Naive thymus-derived CD4-positive, alpha-beta T cell (primary cell): ENCODE measurements around the gene JPH3. TPM values are rescaled to one million over a fixed set of nuclear protein-coding genes. Genes with fewer than 3 reads are reported as not detected.

Source experiments
- ATAC-seq: fragments of 150-1000 bp; cut with Tn5 transposase; 2 replicates; pipeline ENCODE4 v1.10.0; 2021; ENCODE audit warnings: mild to moderate bottlenecking, moderate library complexity
- CTCF ChIA-PET: fragments of 350-600 bp; sonication (Branson Sonifier 250); formaldehyde crosslinking; loops from one replicate; lab custom pipeline; 2021; ENCODE audit warnings: antibody characterized with exemption; lab: Charles Lee
- POLR2A ChIA-PET: fragments of 350-600 bp; sonication (Branson Sonifier 250); formaldehyde crosslinking; loops from one replicate; lab custom pipeline; 2021; ENCODE audit warnings: antibody characterized with exemption, inconsistent platforms; lab: Charles Lee
- DNase-seq, 9 donors: peaks; one replicate each; pipeline versions ENCODE4 v3.0.0 to v3.0.0-alpha.2; 2020 to 2022; ENCODE audit warnings: mixed read lengths in 1 of 9
- H3K27ac ChIP-seq: one replicate; pipeline ENCODE4 v1.7.0; 2013; ENCODE audit warnings: mild to moderate bottlenecking, low read depth, low read length, moderate library complexity
- H3K27me3 ChIP-seq, 2 donors: one replicate each; pipeline ENCODE4 v1.7.0; 2013; ENCODE audit warnings: low read length in 2 of 2, mild to moderate bottlenecking in 2 of 2, moderate library complexity in 2 of 2; ENCODE audit not compliant: control insufficient read depth in 2 of 2, insufficient read depth in 2 of 2
- H3K36me3 ChIP-seq, 3 experiments: 1 replicate in 2 of 3; 2 replicates in 1 of 3; pipeline ENCODE4 v1.7.0; 2013; ENCODE audit warnings: low read length in 3 of 3, mild to moderate bottlenecking in 3 of 3, moderate library complexity in 1 of 3; ENCODE audit not compliant: insufficient read depth in 3 of 3, control insufficient read depth in 2 of 3
- H3K4me1 ChIP-seq, 2 donors: one replicate each; pipeline ENCODE4 v1.7.0; 2013; ENCODE audit warnings: low read length in 2 of 2, mild to moderate bottlenecking in 2 of 2, moderate library complexity in 1 of 2; ENCODE audit not compliant: control insufficient read depth in 2 of 2, insufficient read depth in 2 of 2
- H3K4me3 ChIP-seq: 2 replicates; pipeline ENCODE4 v1.7.0; 2013; ENCODE audit warnings: mild to moderate bottlenecking, low read length
- H3K9me3 ChIP-seq, 3 experiments: 1 replicate in 2 of 3; 2 replicates in 1 of 3; pipeline ENCODE4 v1.7.0; 2013; ENCODE audit warnings: low read length in 3 of 3; ENCODE audit not compliant: control insufficient read depth in 2 of 3
- H3K27ac Mint-ChIP-seq, 9 donors: one replicate each; pipeline ENCODE4 v1.8.0; 2020 to 2022; ENCODE audit warnings: mixed read lengths in 9 of 9, mild to moderate bottlenecking in 8 of 9, moderate library complexity in 5 of 9, inconsistent platforms in 2 of 9
- H3K27me3 Mint-ChIP-seq, 5 donors: one replicate each; pipeline ENCODE4 v1.8.0; 2021 to 2022; ENCODE audit warnings: mixed read lengths in 5 of 5, mild to moderate bottlenecking in 1 of 5
- H3K36me3 Mint-ChIP-seq, 5 donors: one replicate each; pipeline ENCODE4 v1.8.0; 2020 to 2022; ENCODE audit warnings: mixed read lengths in 5 of 5, mild to moderate bottlenecking in 3 of 5, inconsistent platforms in 1 of 5
- H3K4me1 Mint-ChIP-seq, 7 donors: one replicate each; pipeline ENCODE4 v1.8.0; 2020 to 2022; ENCODE audit warnings: mixed read lengths in 7 of 7, mild to moderate bottlenecking in 3 of 7, inconsistent platforms in 1 of 7
- H3K4me3 Mint-ChIP-seq, 10 donors: one replicate each; pipeline ENCODE4 v1.8.0; 2020 to 2022; ENCODE audit warnings: mild to moderate bottlenecking in 10 of 10, mixed read lengths in 10 of 10, moderate library complexity in 6 of 10, inconsistent platforms in 2 of 10
- H3K9me3 Mint-ChIP-seq, 11 donors: one replicate each; pipeline ENCODE4 v1.8.0; 2020 to 2022; ENCODE audit warnings: mixed read lengths in 11 of 11, mild to moderate bottlenecking in 4 of 11, inconsistent platforms in 1 of 11, moderate library complexity in 1 of 11
- intact Hi-C, 2 donors: fragments of 100-400 bp; cut with micrococcal nuclease; formaldehyde crosslinking; loops; one replicate each; pipeline ENCODE4 v1.15.1; 2023
- polyA plus RNA-seq, 2 donors: library from polyadenylated mRNA; unstranded; fragments of 300-500 nt; fragmentation: Illumina TruSeq; gene quantifications; one replicate each; pipeline ENCODE4 v1.2.3, GENCODE V29; 2021
- total RNA-seq, 6 experiments: library from RNA in 5 of 6; stranded (reverse) in 5 of 6; gene quantifications; 1 replicate in 5 of 6; 2 replicates in 1 of 6; pipeline ENCODE4 v1.2.3 and lab custom pipeline; 2021 to 2026

Gene JPH3
- total and polyA plus RNA-seq, 7 experiments from 2014 or later, result not detected

GRCh38 chr16:87694441-87695125 is 92.3 kb downstream of the JPH3 start:
- Mint-ChIP-seq H3K4me3 (no peak overlapping the region), H3K27ac (peak overlapping the region in 2 of 9 donors; percentile 25 to 38), H3K9me3 (no peaks in the 10 kb centered on the region), H3K27me3 (no peaks in the 10 kb centered on the region), H3K4me1 (peaks cover 1 to 11% (median 7%) of the 10 kb centered on the region in 7 donors), H3K36me3 (peaks cover 0 to 5% (median 0%) of the 10 kb centered on the region in 5 donors)
- CTCF ChIA-PET, result no interaction called here
- Histone ChIP-seq H3K4me1 (peaks cover 0 to 9% of the 10 kb centered on the region in 2 donors), H3K27me3 (no peaks in the 10 kb centered on the region), H3K36me3 (peaks cover 0 to 19% (median 0%) of the 10 kb centered on the region in 3 experiments), H3K9me3 (no peaks in the 10 kb centered on the region), H3K4me3 (no peak overlapping the region), H3K27ac (no peak overlapping the region)
- intact Hi-C loops, result no loop called here
- POLR2A ChIA-PET, result no interaction called here
- ATAC-seq (no peak), DNase-seq (no peak)

- peaks cover 0 to 9% of the 10 kb centered on the region in 2 donors for H3K4me1 ChIP-seq
- DNase-seq (no peak), ATAC-seq (no peak)
- peak overlapping the region in 1 of 9 donors; percentile 65 for H3K27ac Mint-ChIP-seq
- peaks cover 3 to 18% (median 14%) of the 10 kb centered on the region in 7 donors for H3K4me1 Mint-ChIP-seq
- peaks cover 0 to 5% (median 2%) of the 10 kb centered on the region in 5 donors for H3K36me3 Mint-ChIP-seq
- H3K9me3 Mint-ChIP-seq, result no peaks in the 10 kb centered on the region
- no peak overlapping the region for H3K27ac ChIP-seq
- ChIA-PET CTCF (no interaction called here), POLR2A (no interaction called here)
- no peak overlapping the region for H3K4me3 ChIP-seq
- intact Hi-C loops, result no loop called here
- H3K27me3 Mint-ChIP-seq, result no peaks in the 10 kb centered on the region
- H3K36me3 ChIP-seq, result peaks cover 0 to 19% (median 0%) of the 10 kb centered on the region in 3 experiments
- H3K27me3 ChIP-seq, result no peaks in the 10 kb centered on the region
- no peaks in the 10 kb centered on the region for H3K9me3 ChIP-seq
- no peak overlapping the region for H3K4me3 Mint-ChIP-seq
Observed at GRCh38 chr16:87695534-87695933, 93.2 kb downstream of the JPH3 start.

GRCh38 chr16:87696726-87697125 is 94.4 kb downstream of the JPH3 start:
- CTCF ChIA-PET, result no interaction called here
- POLR2A ChIA-PET, result no interaction called here
- peaks cover 0 to 19% (median 0%) of the 10 kb centered on the region in 3 experiments for H3K36me3 ChIP-seq
- H3K27ac Mint-ChIP-seq, result peak overlapping the region in 1 of 9 donors; percentile 22
- H3K36me3 Mint-ChIP-seq, result peaks cover 0 to 5% (median 2%) of the 10 kb centered on the region in 5 donors
- ATAC-seq, result no peak
- no peaks in the 10 kb centered on the region for H3K9me3 Mint-ChIP-seq
- H3K27ac ChIP-seq, result no peak overlapping the region
- H3K4me3 Mint-ChIP-seq, result no peak overlapping the region
- intact Hi-C loops, result no loop called here
- H3K4me3 ChIP-seq, result no peak overlapping the region
- no peaks in the 10 kb centered on the region for H3K27me3 Mint-ChIP-seq
- no peaks in the 10 kb centered on the region for H3K27me3 ChIP-seq
- H3K4me1 ChIP-seq, result peaks cover 9 to 10% of the 10 kb centered on the region in 2 donors
- peaks cover 6 to 28% (median 23%) of the 10 kb centered on the region in 7 donors for H3K4me1 Mint-ChIP-seq
- H3K9me3 ChIP-seq, result no peaks in the 10 kb centered on the region
- DNase-seq, result no peak

GRCh38 chr16:87697256-87697655 is 94.9 kb downstream of the JPH3 start:
- Mint-ChIP-seq H3K27ac (peak overlapping the region in 5 of 9 donors; percentile 22 to 83 (median 56)), H3K9me3 (no peaks in the 10 kb centered on the region), H3K36me3 (peaks cover 0 to 5% (median 2%) of the 10 kb centered on the region in 5 donors), H3K4me3 (no peak overlapping the region), H3K27me3 (no peaks in the 10 kb centered on the region), H3K4me1 (peaks cover 9 to 34% (median 27%) of the 10 kb centered on the region in 7 donors)
- intact Hi-C loops, result no loop called here
- DNase-seq (no peak), ATAC-seq (no peak)
- H3K4me1 ChIP-seq, result peaks cover 9 to 16% of the 10 kb centered on the region in 2 donors
- no peak overlapping the region for H3K27ac ChIP-seq
- no peaks in the 10 kb centered on the region for H3K27me3 ChIP-seq
- H3K4me3 ChIP-seq, result no peak overlapping the region
- H3K36me3 ChIP-seq, result peaks cover 0 to 19% (median 0%) of the 10 kb centered on the region in 3 experiments
- H3K9me3 ChIP-seq, result no peaks in the 10 kb centered on the region
- POLR2A ChIA-PET, result no interaction called here
- CTCF ChIA-PET, result no interaction called here

GRCh38 chr16:87697792-87698191 is 95.5 kb downstream of the JPH3 start:
- ATAC-seq (no peak), DNase-seq (no peak)
- Histone ChIP-seq H3K27me3 (no peaks in the 10 kb centered on the region), H3K36me3 (peaks cover 0 to 19% (median 0%) of the 10 kb centered on the region in 3 experiments), H3K27ac (no peak overlapping the region), H3K4me3 (no peak overlapping the region), H3K4me1 (peaks cover 12 to 21% of the 10 kb centered on the region in 2 donors), H3K9me3 (no peaks in the 10 kb centered on the region)
- Mint-ChIP-seq H3K9me3 (no peaks in the 10 kb centered on the region), H3K4me3 (no peak overlapping the region), H3K4me1 (peaks cover 14 to 39% (median 32%) of the 10 kb centered on the region in 7 donors), H3K36me3 (peaks cover 0 to 5% (median 2%) of the 10 kb centered on the region in 5 donors), H3K27ac (peak overlapping the region in 7 of 9 donors; percentile 26 to 90 (median 80)), H3K27me3 (no peaks in the 10 kb centered on the region)
- CTCF ChIA-PET, result no interaction called here
- POLR2A ChIA-PET, result no interaction called here
- intact Hi-C loops, result no loop called here

GRCh38 chr16:87698241-87698640 is 95.9 kb downstream of the JPH3 start:
- Mint-ChIP-seq H3K4me1 (peaks cover 16 to 43% (median 37%) of the 10 kb centered on the region in 7 donors), H3K4me3 (peak overlapping the region in 2 of 10 donors; percentile 51 to 57), H3K9me3 (no peaks in the 10 kb centered on the region), H3K27ac (peak overlapping the region in 8 of 9 donors; percentile 12 to 90 (median 74)), H3K36me3 (peaks cover 0 to 5% (median 2%) of the 10 kb centered on the region in 5 donors), H3K27me3 (no peaks in the 10 kb centered on the region)
- intact Hi-C loops, result no loop called here
- ATAC-seq (no peak), DNase-seq (no peak)
- H3K4me1 ChIP-seq, result peaks cover 16 to 26% of the 10 kb centered on the region in 2 donors
- H3K36me3 ChIP-seq, result peaks cover 0 to 20% (median 0%) of the 10 kb centered on the region in 3 experiments
- H3K9me3 ChIP-seq, result no peaks in the 10 kb centered on the region
- no peak overlapping the region for H3K4me3 ChIP-seq
- CTCF ChIA-PET, result no interaction called here
- H3K27me3 ChIP-seq, result no peaks in the 10 kb centered on the region
- no peak overlapping the region for H3K27ac ChIP-seq
- POLR2A ChIA-PET, result no interaction called here
